ENCODE results near the gene TSEN15. TPM values are rescaled to one million over a fixed set of nuclear protein-coding genes. Genes with fewer than 3 reads are reported as not detected.
"Not testable (repeated sequence)": the region's sequence is repeated elsewhere in the genome, so short reads cannot be mapped to it uniquely, and the experiment has no call there.

The TSEN15 gene
- total RNA-seq, 2 experiments from 2014 or later = 50.4 to 51.5 TPM

GRCh38 chr1:184030433-184031091 lies 21.0 kb upstream of the TSEN15 start:
- POLR2A ChIA-PET = no interaction called here

DNA sequence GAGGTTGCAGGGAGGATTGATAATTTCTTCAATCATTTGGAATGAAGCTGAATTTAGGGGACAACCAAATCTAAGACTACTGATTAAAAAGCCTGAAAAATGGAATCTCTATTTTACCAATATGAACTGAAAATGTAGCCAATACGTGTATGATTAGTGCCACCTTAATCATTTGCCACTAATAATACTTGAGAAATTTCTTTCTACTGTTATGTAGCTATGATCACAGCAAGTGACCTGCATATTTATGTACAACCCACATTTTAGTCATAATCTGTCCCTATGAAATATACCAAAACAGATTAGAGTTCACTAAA lies 20.5 kb upstream of the TSEN15 start:
- POLR2A ChIA-PET = no interaction called here
- CTCF ChIA-PET = no interaction called here

More at GRCh38 chr1:184030433-184031091, 21.0 kb upstream of the TSEN15 start:
- CTCF ChIA-PET = no interaction called here

GRCh38 chr1:184031409-184032107 lies 20.0 kb upstream of the TSEN15 start:
- ChIA-PET POLR2A (no interaction called here), CTCF (no interaction called here)

GRCh38 chr1:184032306-184032929 lies 19.1 kb upstream of the TSEN15 start:
- POLR2A ChIA-PET = no interaction called here

GRCh38 chr1:184032930-184033418 lies 18.6 kb upstream of the TSEN15 start:
- ChIA-PET POLR2A (no interaction called here), CTCF (no interaction called here)

More at GRCh38 chr1:184032306-184032929, 19.1 kb upstream of the TSEN15 start:
- CTCF ChIA-PET = no interaction called here

DNA sequence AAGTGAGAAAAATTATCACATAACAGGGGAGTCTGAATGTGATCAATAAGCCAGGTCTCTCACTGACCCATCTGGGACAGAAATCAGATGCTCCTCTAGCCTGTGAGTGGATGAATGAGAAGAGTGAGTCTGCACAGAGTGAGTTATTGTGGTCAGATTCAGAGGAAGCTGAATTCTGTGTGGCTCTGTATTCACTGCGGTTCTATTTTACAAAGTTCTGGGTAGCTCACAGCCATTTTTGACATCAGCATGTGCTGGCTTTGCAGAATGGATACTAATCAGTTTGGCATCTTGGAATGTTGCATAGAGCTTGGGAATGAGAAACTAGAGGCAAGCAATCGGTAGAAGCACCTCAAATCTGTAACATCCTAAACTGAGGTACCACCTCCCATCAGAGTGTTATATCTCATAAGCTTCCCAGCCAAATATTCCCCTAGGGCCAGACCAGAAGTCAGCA lies 17.8 kb upstream of the TSEN15 start:
- ChIA-PET CTCF (interaction anchor here (1.6 kb wide), 1 partner anchor 18 kb away, joined by 3 read pairs; the partner anchor contains the start of gene TSEN15), POLR2A (interaction anchor here (0.6 to 0.7 kb wide), 2 partner anchors 18 to 191 kb away, joined by 3 to 8 read pairs; partner anchors contain the start of gene TSEN15)

- CTCF ChIA-PET = interaction anchor here (1.6 kb wide), 1 partner anchor 17 kb away, joined by 3 read pairs; the partner anchor contains the start of gene TSEN15
- POLR2A ChIA-PET = no interaction called here
Measured at GRCh38 chr1:184034761-184035379, 16.7 kb upstream of the TSEN15 start.

GRCh38 chr1:184035719-184036516 lies 15.6 kb upstream of the TSEN15 start:
- ChIA-PET CTCF (interaction anchor here (1.1 to 1.4 kb wide), 3 partner anchors 15 to 381 kb away, joined by 3 to 4 read pairs (median 4); no protein-coding TSS in a partner anchor), POLR2A (interaction anchor here (0.6 to 1.2 kb wide), 2 partner anchors 15 to 124 kb away, joined by 4 read pairs; no protein-coding TSS in a partner anchor)

DNA sequence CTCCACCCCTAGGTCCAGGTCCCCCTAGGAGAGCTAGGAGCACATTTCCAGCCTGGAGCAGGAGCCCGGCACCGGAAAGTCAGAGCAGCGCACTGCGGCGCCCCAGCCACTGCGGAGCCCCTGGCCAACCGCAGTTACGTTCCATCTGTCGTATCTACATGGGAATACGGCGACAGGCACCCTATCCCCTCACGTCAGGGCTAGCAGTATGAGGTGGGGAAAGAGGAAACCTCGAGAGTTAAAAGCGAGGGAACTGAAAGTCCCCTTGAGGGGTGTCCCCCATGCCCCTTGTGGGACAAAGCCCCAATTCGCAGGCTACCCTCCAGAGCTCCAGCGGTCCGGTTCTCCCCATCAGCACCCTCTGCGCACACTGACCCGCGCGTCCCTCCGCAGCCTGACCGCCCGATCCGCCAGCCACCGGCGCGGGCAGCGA lies 15.0 kb upstream of the TSEN15 start:
- ChIA-PET CTCF (interaction anchor here (1.1 to 1.4 kb wide), 3 partner anchors 14 to 381 kb away, joined by 3 to 4 read pairs (median 4); no protein-coding TSS in a partner anchor), POLR2A (interaction anchor here (1.2 kb wide), 1 partner anchor 14 kb away, joined by 4 read pairs; no protein-coding TSS in a partner anchor)

- POLR2A ChIA-PET = interaction anchor here (0.6 to 1.0 kb wide), 3 partner anchors 13 to 78 kb away, joined by 5 to 9 read pairs (median 6); partner anchors contain the start of gene TSEN15
- CTCF ChIA-PET = no interaction called here
Measured at GRCh38 chr1:184037849-184038591, 13.5 kb upstream of the TSEN15 start.

GRCh38 chr1:184039126-184039525 lies 12.4 kb upstream of the TSEN15 start:
- POLR2A ChIA-PET = no interaction called here
- CTCF ChIA-PET = no interaction called here

DNA sequence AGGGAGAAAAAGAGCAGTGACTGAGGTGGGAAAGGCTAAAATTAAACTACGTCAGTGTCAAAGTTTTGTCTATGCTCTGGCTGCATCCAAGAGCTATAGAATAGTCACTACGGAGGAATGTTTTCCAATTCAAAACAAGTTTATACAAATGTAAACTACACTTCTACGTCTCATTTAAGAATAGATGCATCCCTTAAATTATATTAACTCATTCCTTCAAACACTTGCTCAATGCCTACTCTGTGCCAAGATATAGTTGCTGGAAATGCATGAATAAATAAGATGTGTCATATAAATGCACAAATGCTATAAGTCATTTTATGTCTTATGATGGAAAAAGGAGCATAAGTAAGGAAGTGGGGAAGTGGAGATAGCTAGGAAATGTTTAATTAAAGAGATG lies 9.8 kb upstream of the TSEN15 start:
- POLR2A ChIA-PET = no interaction called here
- CTCF ChIA-PET = no interaction called here

DNA sequence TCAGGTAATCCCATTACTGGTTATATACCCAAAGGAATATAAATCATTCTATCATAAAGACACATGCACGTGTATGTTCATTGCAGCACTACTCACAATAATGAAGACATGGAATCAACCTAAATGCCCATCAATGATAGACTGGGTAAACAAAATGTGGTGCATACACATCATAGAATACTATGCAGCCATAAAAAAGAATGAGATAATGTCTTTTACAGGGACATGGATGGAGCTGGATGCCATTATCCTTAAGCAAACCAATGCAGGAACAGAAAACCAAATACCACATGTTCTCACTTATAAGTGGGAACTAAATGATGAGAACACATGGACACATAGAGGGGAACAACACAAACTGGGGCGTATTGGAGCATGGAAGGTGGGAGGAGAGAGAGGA lies 8.2 kb upstream of the TSEN15 start:
- POLR2A ChIA-PET, CTCF ChIA-PET: not testable (repeated sequence)

DNA sequence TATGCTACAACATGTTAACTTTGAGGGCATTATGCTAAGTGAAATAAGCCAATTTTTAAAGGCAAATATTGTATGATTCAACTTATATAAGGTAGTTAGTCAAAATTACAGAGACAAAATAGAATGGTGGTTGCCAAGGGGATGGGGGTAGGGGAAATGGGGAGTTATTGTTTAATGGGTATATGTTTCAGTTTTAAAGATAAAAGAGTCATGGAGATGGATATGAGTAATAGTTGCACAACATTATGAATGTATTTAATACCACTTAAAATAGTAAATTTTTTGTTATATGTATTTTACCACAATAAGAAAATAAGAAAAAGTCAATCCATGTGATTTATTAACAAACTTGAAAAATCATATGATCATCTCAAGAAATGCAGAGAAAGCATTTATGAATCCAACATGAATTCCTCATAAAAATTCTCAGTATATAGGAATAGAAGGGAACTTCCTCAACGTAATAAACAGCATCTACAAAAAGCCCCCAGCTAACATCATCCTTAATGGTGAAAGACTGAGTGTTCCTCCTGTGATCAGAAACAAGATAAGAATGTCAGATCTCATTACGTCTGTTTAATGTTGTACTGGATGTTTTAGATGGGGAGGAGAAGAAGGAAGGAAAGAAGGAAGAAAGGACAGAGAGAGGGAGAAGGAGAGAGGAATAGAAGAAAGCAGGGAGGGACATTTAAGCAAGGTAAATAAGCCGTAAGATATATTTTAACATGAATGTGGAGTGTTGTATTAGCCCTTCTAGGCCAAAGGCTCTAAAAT lies 6.7 kb upstream of the TSEN15 start:
- POLR2A ChIA-PET = no interaction called here
- CTCF ChIA-PET = no interaction called here

GRCh38 chr1:184047541-184047940 lies 4.0 kb upstream of the TSEN15 start:
- CTCF ChIA-PET, POLR2A ChIA-PET: not testable (repeated sequence)

GRCh38 chr1:184048561-184049240 lies 2.8 kb upstream of the TSEN15 start:
- CTCF ChIA-PET = no interaction called here
- POLR2A ChIA-PET = no interaction called here

- ChIA-PET CTCF (no interaction called here), POLR2A (no interaction called here)
Measured at GRCh38 chr1:184049291-184049690, 2.2 kb upstream of the TSEN15 start.

All from activated CD8-positive, alpha-beta memory T cell treated with anti-CD3 and anti-CD28 coated beads for 36 hours (primary cell).